SK-N-SH (cell line): Measurements from ENCODE around the gene TULP4.

ENCODE experiments used
- CHD2 ChIP-seq: fragments of 150-350 bp; IDR thresholded peaks from 2 replicates; pipeline ENCODE4 v1.6.1; 2018; ENCODE audit warnings: low read length; ENCODE audit not compliant: partially characterized antibody
- EP300 ChIP-seq, 2 experiments: IDR thresholded peaks; 2 replicates each; pipeline versions ENCODE4 v1.4.0 to v1.6.1; 2012; ENCODE audit warnings: borderline replicate concordance in 1 of 2, low read depth in 1 of 2, low read length in 1 of 2
- FOXJ3 ChIP-seq: sonication (generic); formaldehyde crosslinking; IDR thresholded peaks from 2 replicates; pipeline ENCODE4 v1.5.1; 2020; ENCODE audit warnings: mild to moderate bottlenecking, missing genetic modification reagents
- MXI1 ChIP-seq: IDR thresholded peaks from 2 replicates; pipeline ENCODE4 v1.6.1; 2012; ENCODE audit warnings: mild to moderate bottlenecking, low read depth, low read length, improper control_type of control experiment
- RAD21 ChIP-seq: IDR thresholded peaks from 2 replicates; pipeline ENCODE4 v1.6.1; 2012; ENCODE audit warnings: mild to moderate bottlenecking, low read length
- TEAD4 ChIP-seq: IDR thresholded peaks from 2 replicates; pipeline ENCODE4 v1.4.0; 2012; ENCODE audit warnings: mild to moderate bottlenecking, borderline replicate concordance; ENCODE audit not compliant: insufficient read depth
- YY1 ChIP-seq: IDR thresholded peaks from 2 replicates; pipeline ENCODE4 v1.4.0; 2012; ENCODE audit warnings: low read depth, mild to moderate bottlenecking
- TF ChIP-seq, protein P1 (sequence below): fragments of 200-600 bp; sonication (generic); IDR thresholded peaks from 2 replicates; pipeline ENCODE4 v1.6.1; 2017; ENCODE audit warnings: antibody characterized with exemption, mild to moderate bottlenecking, moderate library complexity
- TF ChIP-seq, protein P2 (sequence below): IDR thresholded peaks from 2 replicates; pipeline ENCODE4 v1.4.0; 2012; ENCODE audit warnings: low read depth
- TF ChIP-seq, protein P3 (sequence below): IDR thresholded peaks from 2 replicates; pipeline ENCODE4 v1.4.0; 2012; ENCODE audit warnings: low read depth, borderline replicate concordance
- TF ChIP-seq, protein P4 (sequence below): IDR thresholded peaks from 2 replicates; pipeline ENCODE4 v1.6.1; 2012; ENCODE audit warnings: mild to moderate bottlenecking, low read depth, low read length, moderate library complexity

DNA sequence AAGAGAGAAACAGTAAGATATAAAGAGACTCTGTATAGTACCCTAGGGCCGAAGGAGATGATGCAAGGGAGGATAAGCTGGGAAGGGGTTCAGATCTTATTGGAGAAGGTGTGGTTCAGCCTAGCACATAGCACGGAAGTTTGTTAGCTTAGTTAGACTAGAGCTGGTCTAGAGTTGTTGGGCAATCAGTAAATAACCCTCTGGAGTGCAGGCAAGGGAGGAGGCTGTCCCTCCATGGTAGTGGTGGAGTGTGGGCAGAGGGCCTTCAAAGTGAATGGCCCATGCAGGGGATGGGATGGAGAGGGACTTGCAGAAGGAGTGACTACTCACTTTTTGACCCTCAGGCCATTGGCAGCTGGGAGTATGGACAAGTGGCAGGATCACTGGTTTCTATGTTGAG, 20.0 kb downstream of the TULP4 start:
- TF ChIP-seq EP300 (IDR thresholded peaks at IDR 0.05; ENCODE audit: borderline replicate concordance in 1 of 2, low read depth in 1 of 2, low read length in 1 of 2), result no peak
- TF ChIP-seq, protein P1, sequence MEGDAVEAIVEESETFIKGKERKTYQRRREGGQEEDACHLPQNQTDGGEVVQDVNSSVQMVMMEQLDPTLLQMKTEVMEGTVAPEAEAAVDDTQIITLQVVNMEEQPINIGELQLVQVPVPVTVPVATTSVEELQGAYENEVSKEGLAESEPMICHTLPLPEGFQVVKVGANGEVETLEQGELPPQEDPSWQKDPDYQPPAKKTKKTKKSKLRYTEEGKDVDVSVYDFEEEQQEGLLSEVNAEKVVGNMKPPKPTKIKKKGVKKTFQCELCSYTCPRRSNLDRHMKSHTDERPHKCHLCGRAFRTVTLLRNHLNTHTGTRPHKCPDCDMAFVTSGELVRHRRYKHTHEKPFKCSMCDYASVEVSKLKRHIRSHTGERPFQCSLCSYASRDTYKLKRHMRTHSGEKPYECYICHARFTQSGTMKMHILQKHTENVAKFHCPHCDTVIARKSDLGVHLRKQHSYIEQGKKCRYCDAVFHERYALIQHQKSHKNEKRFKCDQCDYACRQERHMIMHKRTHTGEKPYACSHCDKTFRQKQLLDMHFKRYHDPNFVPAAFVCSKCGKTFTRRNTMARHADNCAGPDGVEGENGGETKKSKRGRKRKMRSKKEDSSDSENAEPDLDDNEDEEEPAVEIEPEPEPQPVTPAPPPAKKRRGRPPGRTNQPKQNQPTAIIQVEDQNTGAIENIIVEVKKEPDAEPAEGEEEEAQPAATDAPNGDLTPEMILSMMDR, result no peak
- TF ChIP-seq, protein P2, sequence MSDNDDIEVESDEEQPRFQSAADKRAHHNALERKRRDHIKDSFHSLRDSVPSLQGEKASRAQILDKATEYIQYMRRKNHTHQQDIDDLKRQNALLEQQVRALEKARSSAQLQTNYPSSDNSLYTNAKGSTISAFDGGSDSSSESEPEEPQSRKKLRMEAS, result no peak
- no peak for TF ChIP-seq RAD21
- TF ChIP-seq CHD2, result no peak
- TF ChIP-seq MXI1, result no peak
- TF ChIP-seq, protein P3, sequence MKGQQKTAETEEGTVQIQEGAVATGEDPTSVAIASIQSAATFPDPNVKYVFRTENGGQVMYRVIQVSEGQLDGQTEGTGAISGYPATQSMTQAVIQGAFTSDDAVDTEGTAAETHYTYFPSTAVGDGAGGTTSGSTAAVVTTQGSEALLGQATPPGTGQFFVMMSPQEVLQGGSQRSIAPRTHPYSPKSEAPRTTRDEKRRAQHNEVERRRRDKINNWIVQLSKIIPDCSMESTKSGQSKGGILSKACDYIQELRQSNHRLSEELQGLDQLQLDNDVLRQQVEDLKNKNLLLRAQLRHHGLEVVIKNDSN, result no peak
- TF ChIP-seq YY1, result no peak
- no peak for TF ChIP-seq FOXJ3 (CRISPR knock-in tag)
- TF ChIP-seq TEAD4, result no peak
- TF ChIP-seq, protein P4, sequence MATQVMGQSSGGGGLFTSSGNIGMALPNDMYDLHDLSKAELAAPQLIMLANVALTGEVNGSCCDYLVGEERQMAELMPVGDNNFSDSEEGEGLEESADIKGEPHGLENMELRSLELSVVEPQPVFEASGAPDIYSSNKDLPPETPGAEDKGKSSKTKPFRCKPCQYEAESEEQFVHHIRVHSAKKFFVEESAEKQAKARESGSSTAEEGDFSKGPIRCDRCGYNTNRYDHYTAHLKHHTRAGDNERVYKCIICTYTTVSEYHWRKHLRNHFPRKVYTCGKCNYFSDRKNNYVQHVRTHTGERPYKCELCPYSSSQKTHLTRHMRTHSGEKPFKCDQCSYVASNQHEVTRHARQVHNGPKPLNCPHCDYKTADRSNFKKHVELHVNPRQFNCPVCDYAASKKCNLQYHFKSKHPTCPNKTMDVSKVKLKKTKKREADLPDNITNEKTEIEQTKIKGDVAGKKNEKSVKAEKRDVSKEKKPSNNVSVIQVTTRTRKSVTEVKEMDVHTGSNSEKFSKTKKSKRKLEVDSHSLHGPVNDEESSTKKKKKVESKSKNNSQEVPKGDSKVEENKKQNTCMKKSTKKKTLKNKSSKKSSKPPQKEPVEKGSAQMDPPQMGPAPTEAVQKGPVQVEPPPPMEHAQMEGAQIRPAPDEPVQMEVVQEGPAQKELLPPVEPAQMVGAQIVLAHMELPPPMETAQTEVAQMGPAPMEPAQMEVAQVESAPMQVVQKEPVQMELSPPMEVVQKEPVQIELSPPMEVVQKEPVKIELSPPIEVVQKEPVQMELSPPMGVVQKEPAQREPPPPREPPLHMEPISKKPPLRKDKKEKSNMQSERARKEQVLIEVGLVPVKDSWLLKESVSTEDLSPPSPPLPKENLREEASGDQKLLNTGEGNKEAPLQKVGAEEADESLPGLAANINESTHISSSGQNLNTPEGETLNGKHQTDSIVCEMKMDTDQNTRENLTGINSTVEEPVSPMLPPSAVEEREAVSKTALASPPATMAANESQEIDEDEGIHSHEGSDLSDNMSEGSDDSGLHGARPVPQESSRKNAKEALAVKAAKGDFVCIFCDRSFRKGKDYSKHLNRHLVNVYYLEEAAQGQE, result no peak
